HG03066 (cell line): ENCODE measurements around the gene IRF1.
"Not testable (repeated sequence)": the region's sequence is repeated elsewhere in the genome, so short reads cannot be mapped to it uniquely, and the experiment has no call there.

ENCODE experiments used
- ATAC-seq: cut with Tn5 transposase; IDR thresholded peaks from one replicate; pipeline ENCODE4 v1.9.1; 2021; ENCODE audit warnings: low read depth; ENCODE audit not compliant: unreplicated experiment

IRF1 gene

GRCh38 chr5:132445930-132446329 lies 44.6 kb downstream of the IRF1 start:
- no peak for ATAC-seq

GRCh38 chr5:132445640-132445923 lies 45.0 kb downstream of the IRF1 start:
- no peak for ATAC-seq

- ATAC-seq = no peak
These were observed 45.5 kb downstream of the IRF1 start for GRCh38 chr5:132444841-132445639.

GRCh38 chr5:132444061-132444460 lies 46.5 kb downstream of the IRF1 start:
- no peak for ATAC-seq

- no peak for ATAC-seq
These were observed 51.0 kb downstream of the IRF1 start for GRCh38 chr5:132439521-132440089.

- ATAC-seq = no peak
These were observed 51.7 kb downstream of the IRF1 start for GRCh38 chr5:132438917-132439316.

- ATAC-seq = not testable (repeated sequence)
These were observed 52.3 kb downstream of the IRF1 start for GRCh38 chr5:132438267-132438645.

- ATAC-seq = peak; percentile 87
These were observed 52.8 kb downstream of the IRF1 start for GRCh38 chr5:132437604-132438266.

GRCh38 chr5:132436936-132437335 lies 53.6 kb downstream of the IRF1 start:
- ATAC-seq = no peak

GRCh38 chr5:132435886-132436285 lies 54.7 kb downstream of the IRF1 start:
- ATAC-seq = no peak

GRCh38 chr5:132435447-132435846 lies 55.1 kb downstream of the IRF1 start:
- no peak for ATAC-seq

GRCh38 chr5:132434416-132435286 lies 55.9 kb downstream of the IRF1 start:
- no peak for ATAC-seq

GRCh38 chr5:132433141-132433540 lies 57.4 kb downstream of the IRF1 start:
- ATAC-seq = no peak

- ATAC-seq = no peak
These were observed 58.9 kb downstream of the IRF1 start for GRCh38 chr5:132431632-132432031.
